GM12878 (cell line): ENCODE results near the gene SH3D19. TPM values are rescaled to one million over a fixed set of nuclear protein-coding genes. Genes with fewer than 3 reads are reported as not detected.

ENCODE experiments used
- ATAC-seq: fragments of 200-7000 bp; cut with Tn5 transposase; 3 replicates; pipeline ENCODE4 v1.9.1; 2020; ENCODE audit warnings: mild to moderate bottlenecking, moderate library complexity
- BruUV-seq: library from RNA; stranded (reverse); fragments of 400-500 nt; replicated peaks from 2 replicates; lab custom pipeline; 2021; lab: Mats Ljungman, UMichigan
- CTCF ChIA-PET: fragments of 300-600 bp; sonication (Branson Sonifier 250); formaldehyde crosslinking; extraction: SDS; loops from one replicate; lab custom pipeline; 2021; ENCODE audit warnings: inconsistent platforms; lab: Yijun Ruan, JAX
- POLR2A ChIA-PET: fragments of 350-600 bp; formaldehyde crosslinking; extraction: SDS; loops from one replicate; lab custom pipeline; 2021; ENCODE audit warnings: inconsistent platforms; lab: Charles Lee
- RAD21 ChIA-PET: fragments of 300-600 bp; sonication (Branson Sonifier 250); formaldehyde crosslinking; loops from one replicate; lab custom pipeline; 2023; ENCODE audit warnings: antibody characterized with exemption; ENCODE audit not compliant: unreplicated experiment; lab: Charles Lee
- SMC1A ChIA-PET: fragments of 300-600 bp; sonication (Branson Sonifier 250); formaldehyde crosslinking; loops from one replicate; lab custom pipeline; 2023; ENCODE audit not compliant: unreplicated experiment, uncharacterized antibody; lab: Charles Lee
- DNase-seq: peaks from one replicate; pipeline ENCODE4 v3.0.0-alpha.2; 2011; ENCODE audit warnings: low read depth, low spot score
- FAIRE-seq: peaks from 3 replicates; lab custom pipeline; 2011; peaks lifted over from hg19 to GRCh38; lab: Jason Lieb, UNC
- H2AFZ ChIP-seq: 2 replicates; pipeline ENCODE4 v1.6.0; 2011; ENCODE audit warnings: low read depth, low read length, control low read depth; ENCODE audit not compliant: control insufficient read depth
- H3K27ac ChIP-seq: 2 replicates; pipeline ENCODE4 v1.5.1; 2011; ENCODE audit warnings: control low read depth; ENCODE audit not compliant: control insufficient read depth, insufficient read depth
- H3K27me3 ChIP-seq, 2 experiments: replicated peaks in 1 of 2; 2 replicates each; pipeline versions ENCODE4 v1.6.0 to v1.6.1; 2011; ENCODE audit warnings: low read length in 1 of 2; ENCODE audit not compliant: control insufficient read depth in 2 of 2, insufficient read depth in 2 of 2
- H3K36me3 ChIP-seq, 2 experiments: 2 replicates each; pipeline ENCODE4 v1.5.1; 2011; ENCODE audit warnings: low read length in 1 of 2; ENCODE audit not compliant: control insufficient read depth in 2 of 2, insufficient read depth in 2 of 2
- H3K4me1 ChIP-seq: 2 replicates; pipeline ENCODE4 v1.6.1; 2011; ENCODE audit warnings: mild to moderate bottlenecking, low read length, moderate library complexity, mixed read lengths; ENCODE audit not compliant: control insufficient read depth, insufficient read depth
- H3K4me2 ChIP-seq: 2 replicates; pipeline ENCODE4 v1.6.0; 2011; ENCODE audit warnings: control low read depth; ENCODE audit not compliant: control insufficient read depth, insufficient read depth
- H3K4me3 ChIP-seq: fragments of 200-600 bp; sonication (generic); 2 replicates; pipeline ENCODE4 v1.5.1; 2016
- H3K79me2 ChIP-seq: 2 replicates; pipeline ENCODE4 v1.6.0; 2011; ENCODE audit warnings: low read length; ENCODE audit not compliant: control insufficient read depth, insufficient read depth
- H3K9ac ChIP-seq: 2 replicates; pipeline ENCODE4 v1.8.0; 2011; ENCODE audit warnings: low read length, control low read depth, mixed read lengths; ENCODE audit not compliant: control insufficient read depth, insufficient read depth
- H3K9me3 ChIP-seq: replicated peaks from 3 replicates; pipeline ENCODE4 v1.5.1; 2011; ENCODE audit warnings: mild to moderate bottlenecking, low read length; ENCODE audit not compliant: control insufficient read depth, insufficient read depth
- H4K20me1 ChIP-seq: 2 replicates; pipeline ENCODE4 v1.6.0; 2011; ENCODE audit not compliant: control insufficient read depth, insufficient read depth
- ASH2L ChIP-seq: fragments of 300-600, 200-600 bp; sonication (generic); IDR thresholded peaks from 2 replicates; pipeline ENCODE4 v1.6.1; 2017; ENCODE audit warnings: low read depth, mild to moderate bottlenecking, borderline replicate concordance
- BCL11A ChIP-seq: IDR thresholded peaks from 2 replicates; pipeline ENCODE4 v1.6.1; 2011; ENCODE audit warnings: low read depth, low read length
- CBX5 ChIP-seq: sonication (generic); IDR thresholded peaks from 2 replicates; pipeline ENCODE4 v1.6.1; 2016; ENCODE audit warnings: low read depth, moderate library complexity, mild to moderate bottlenecking, inconsistent platforms
- CHD2 ChIP-seq: IDR thresholded peaks from 2 replicates; pipeline ENCODE4 v1.6.1; 2011; ENCODE audit warnings: low read depth, low read length, improper control_type of control experiment, borderline replicate concordance
- ETV6 ChIP-seq, 2 experiments: fragments of 450-650 bp in 1 of 2; IDR thresholded peaks in 1 of 2; conservative IDR thresholded peaks in 1 of 2; 2 replicates each; pipeline ENCODE4 v1.6.1; 2014; ENCODE audit warnings: antibody characterized with exemption in 1 of 2, borderline replicate concordance in 1 of 2, low read depth in 1 of 2, mild to moderate bottlenecking in 1 of 2, moderate library complexity in 1 of 2
- NFIC ChIP-seq: IDR thresholded peaks from 2 replicates; pipeline ENCODE4 v1.6.1; 2012; ENCODE audit warnings: low read depth, mild to moderate bottlenecking, inconsistent platforms, low read length, moderate library complexity
- NR2C2 ChIP-seq: IDR thresholded peaks from 2 replicates; pipeline ENCODE4 v1.6.1; 2011; ENCODE audit warnings: borderline replicate concordance, low read depth; ENCODE audit not compliant: control insufficient read depth, insufficient read length
- PAX8 ChIP-seq: fragments of 450-650 bp; IDR thresholded peaks from 2 replicates; pipeline ENCODE4 v1.6.1; 2017; ENCODE audit warnings: mild to moderate bottlenecking, moderate library complexity
- SMAD1 ChIP-seq: fragments of 450-650 bp; IDR thresholded peaks from 2 replicates; pipeline ENCODE4 v1.6.1; 2018; ENCODE audit warnings: mild to moderate bottlenecking, low read depth; ENCODE audit not compliant: partially characterized antibody
- SMARCA5 ChIP-seq: fragments of 450-650 bp; IDR thresholded peaks from 2 replicates; pipeline ENCODE4 v1.6.1; 2017; ENCODE audit warnings: mild to moderate bottlenecking
- SPI1 ChIP-seq: IDR thresholded peaks from 2 replicates; pipeline ENCODE4 v1.6.1; 2011; ENCODE audit warnings: low read depth, mild to moderate bottlenecking, low read length, moderate library complexity, borderline replicate concordance; ENCODE audit not compliant: insufficient read depth
- SUPT20H ChIP-seq: IDR thresholded peaks from 2 replicates; pipeline ENCODE4 v1.6.1; 2011; ENCODE audit warnings: low read depth, mild to moderate bottlenecking, low read length, moderate library complexity, borderline replicate concordance; ENCODE audit not compliant: control insufficient read depth
- TCF7 ChIP-seq: IDR thresholded peaks from 2 replicates; pipeline ENCODE4 v1.6.1; 2014; ENCODE audit warnings: antibody characterized with exemption, borderline replicate concordance
- YY1 ChIP-seq: IDR thresholded peaks from 2 replicates; pipeline ENCODE4 v1.6.1; 2011; ENCODE audit warnings: low read depth, mild to moderate bottlenecking, low read length
- ZNF384 ChIP-seq: IDR thresholded peaks from 2 replicates; pipeline ENCODE4 v1.6.1; 2012; ENCODE audit warnings: low read depth, mild to moderate bottlenecking, low read length, improper control_type of control experiment, borderline replicate concordance
- WGBS: methylation state at CpG from one replicate; pipeline ENCODE4 v1.1.6; 2016; ENCODE audit warnings: low lambda C conversion rate; ENCODE audit not compliant: insufficient replicate concordance, insufficient coverage; ENCODE audit errors: missing lambda C conversion rate; 5-methylcytosine and 5-hydroxymethylcytosine counted together
- in situ Hi-C: fragments of 300-500 bp; cut with MboI; formaldehyde crosslinking; loops from 9 replicates; pipeline ENCODE4 v1.14.3; 2018; ENCODE audit warnings: mixed read lengths
- intact Hi-C: fragments of 100-400 bp; cut with micrococcal nuclease; formaldehyde crosslinking; loops from one replicate; pipeline ENCODE4 v1.14.2; 2022; ENCODE audit not compliant: unreplicated experiment
- polyA plus RNA-seq, 11 experiments: library from polyadenylated mRNA; depleted of rRNA in 4 of 11; unstranded in 6 of 11; stranded (reverse) in 5 of 11; fragments of >200 nt; fragmentation: Nextera tagmentation in 4 of 11; fragmentation: Illumina TruSeq in 1 of 11; extraction: Ambion mirVana in 4 of 11; extraction: Trizol in 1 of 11; gene quantifications; 1 replicate in 1 of 11; 2 replicates in 10 of 11; pipeline versions ENCODE4 v1.2.1 to v1.2.3, GENCODE V29; 2011 to 2016; ENCODE audit warnings: inconsistent platforms in 2 of 11, missing spikeins in 2 of 11, low read depth in 1 of 11
- total RNA-seq, 4 experiments: library from RNA; depleted of rRNA in 3 of 4; stranded (reverse); fragments of >200 nt in 3 of 4; fragmentation: Illumina TruSeq in 1 of 4; extraction: Trizol in 1 of 4; gene quantifications; 2 replicates each; pipeline versions ENCODE4 v1.2.1 to v1.2.3, GENCODE V29; 2013 to 2021
- TF ChIP-seq, protein P1 (sequence below): IDR thresholded peaks from 2 replicates; pipeline ENCODE4 v1.6.1; 2012; ENCODE audit warnings: mild to moderate bottlenecking, low read depth, low read length
- TF ChIP-seq, protein P2 (sequence below): fragments of 150-350 bp; IDR thresholded peaks from 2 replicates; pipeline ENCODE4 v1.6.1; 2014; ENCODE audit warnings: mild to moderate bottlenecking, low read depth, low read length

Gene SH3D19
- total and polyA plus RNA-seq, 10 of the 15 experiments (the other 5 are each of a cell fraction or from before 2014, with no cell fraction given) = 0.03 to 6.9 (median 0.33) TPM; not detected in 3

DNA sequence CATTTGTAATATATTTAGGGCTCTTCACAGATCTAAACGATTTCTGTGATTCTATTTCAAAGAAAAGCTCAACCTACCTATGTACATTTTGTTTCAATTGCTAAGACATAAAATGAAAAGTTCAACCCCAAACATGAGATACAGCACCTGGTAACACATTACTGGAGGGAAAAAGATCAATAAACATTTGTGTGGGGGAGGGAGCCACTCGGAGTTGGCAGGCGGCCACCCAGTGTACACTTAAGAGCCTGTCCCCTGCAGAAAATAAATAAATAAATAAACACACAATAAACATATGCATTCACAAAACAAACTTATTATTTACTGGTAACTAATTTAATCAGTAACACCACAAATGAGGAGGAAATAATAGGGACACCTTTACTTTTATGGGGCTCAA is 29.2 kb downstream of the SH3D19 start (continued):
- TF ChIP-seq BCL11A (no peak), ASH2L (no peak), CBX5 (no peak), NFIC (no peak), SMAD1 (no peak), ZNF384 (no peak), SUPT20H (no peak)
- TF ChIP-seq, protein P1, sequence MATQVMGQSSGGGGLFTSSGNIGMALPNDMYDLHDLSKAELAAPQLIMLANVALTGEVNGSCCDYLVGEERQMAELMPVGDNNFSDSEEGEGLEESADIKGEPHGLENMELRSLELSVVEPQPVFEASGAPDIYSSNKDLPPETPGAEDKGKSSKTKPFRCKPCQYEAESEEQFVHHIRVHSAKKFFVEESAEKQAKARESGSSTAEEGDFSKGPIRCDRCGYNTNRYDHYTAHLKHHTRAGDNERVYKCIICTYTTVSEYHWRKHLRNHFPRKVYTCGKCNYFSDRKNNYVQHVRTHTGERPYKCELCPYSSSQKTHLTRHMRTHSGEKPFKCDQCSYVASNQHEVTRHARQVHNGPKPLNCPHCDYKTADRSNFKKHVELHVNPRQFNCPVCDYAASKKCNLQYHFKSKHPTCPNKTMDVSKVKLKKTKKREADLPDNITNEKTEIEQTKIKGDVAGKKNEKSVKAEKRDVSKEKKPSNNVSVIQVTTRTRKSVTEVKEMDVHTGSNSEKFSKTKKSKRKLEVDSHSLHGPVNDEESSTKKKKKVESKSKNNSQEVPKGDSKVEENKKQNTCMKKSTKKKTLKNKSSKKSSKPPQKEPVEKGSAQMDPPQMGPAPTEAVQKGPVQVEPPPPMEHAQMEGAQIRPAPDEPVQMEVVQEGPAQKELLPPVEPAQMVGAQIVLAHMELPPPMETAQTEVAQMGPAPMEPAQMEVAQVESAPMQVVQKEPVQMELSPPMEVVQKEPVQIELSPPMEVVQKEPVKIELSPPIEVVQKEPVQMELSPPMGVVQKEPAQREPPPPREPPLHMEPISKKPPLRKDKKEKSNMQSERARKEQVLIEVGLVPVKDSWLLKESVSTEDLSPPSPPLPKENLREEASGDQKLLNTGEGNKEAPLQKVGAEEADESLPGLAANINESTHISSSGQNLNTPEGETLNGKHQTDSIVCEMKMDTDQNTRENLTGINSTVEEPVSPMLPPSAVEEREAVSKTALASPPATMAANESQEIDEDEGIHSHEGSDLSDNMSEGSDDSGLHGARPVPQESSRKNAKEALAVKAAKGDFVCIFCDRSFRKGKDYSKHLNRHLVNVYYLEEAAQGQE = no peak

DNA sequence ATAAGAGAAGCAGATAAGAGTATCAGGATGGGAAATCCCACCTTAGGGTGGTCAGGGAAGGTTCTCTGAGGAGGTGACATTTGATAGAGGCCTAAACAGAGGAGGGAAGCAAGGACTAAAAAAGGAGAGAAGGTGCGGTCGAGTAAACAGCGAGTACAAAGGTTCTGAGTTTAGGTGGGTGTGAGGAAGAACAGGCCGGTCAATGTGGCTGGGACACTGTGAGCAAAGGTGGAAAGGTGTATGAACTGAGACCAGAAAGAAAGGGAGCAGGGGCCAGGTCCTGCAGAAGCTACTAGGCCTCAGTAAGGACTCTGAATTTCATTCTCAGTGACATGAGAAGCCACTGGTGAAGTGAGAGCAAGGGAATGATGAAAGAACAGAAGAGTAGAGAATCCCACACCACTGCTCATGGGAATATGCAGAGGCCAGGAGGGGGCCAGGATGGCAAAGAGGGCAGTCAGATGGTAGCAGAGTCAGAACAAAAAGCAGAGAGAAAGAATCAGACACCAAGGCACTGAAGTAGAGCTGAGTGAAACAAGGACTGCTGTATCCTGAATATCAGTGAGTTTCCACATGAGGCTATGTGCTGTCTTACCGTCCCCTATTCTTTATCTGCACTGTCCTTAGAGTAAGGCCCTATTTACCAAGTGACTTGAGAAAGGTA is 30.4 kb downstream of the SH3D19 start:
- 36% methylated on average over 5 of the region's 5 CpGs for WGBS
- no peak for ATAC-seq
- no peak for TF ChIP-seq TCF7
- TF ChIP-seq ETV6 (conservative IDR thresholded peaks at IDR 0.05 in 1 of 2, IDR thresholded peaks at IDR 0.05 in 1 of 2; ENCODE audit: borderline replicate concordance in 1 of 2, low read depth in 1 of 2) = no peak
- TF ChIP-seq PAX8 = no peak
- TF ChIP-seq SMARCA5 = no peak
- TF ChIP-seq, protein P2, sequence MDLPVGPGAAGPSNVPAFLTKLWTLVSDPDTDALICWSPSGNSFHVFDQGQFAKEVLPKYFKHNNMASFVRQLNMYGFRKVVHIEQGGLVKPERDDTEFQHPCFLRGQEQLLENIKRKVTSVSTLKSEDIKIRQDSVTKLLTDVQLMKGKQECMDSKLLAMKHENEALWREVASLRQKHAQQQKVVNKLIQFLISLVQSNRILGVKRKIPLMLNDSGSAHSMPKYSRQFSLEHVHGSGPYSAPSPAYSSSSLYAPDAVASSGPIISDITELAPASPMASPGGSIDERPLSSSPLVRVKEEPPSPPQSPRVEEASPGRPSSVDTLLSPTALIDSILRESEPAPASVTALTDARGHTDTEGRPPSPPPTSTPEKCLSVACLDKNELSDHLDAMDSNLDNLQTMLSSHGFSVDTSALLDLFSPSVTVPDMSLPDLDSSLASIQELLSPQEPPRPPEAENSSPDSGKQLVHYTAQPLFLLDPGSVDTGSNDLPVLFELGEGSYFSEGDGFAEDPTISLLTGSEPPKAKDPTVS = no peak
- no peak for TF ChIP-seq YY1
- no peak for TF ChIP-seq SPI1
- no peak for TF ChIP-seq NR2C2
- no peak for TF ChIP-seq CHD2

More for the DNA sequence above, 30.4 kb downstream of the SH3D19 start:
- Histone ChIP-seq H3K4me1 (no peaks in the 10 kb centered on the region), H3K79me2 (no peaks in the 10 kb centered on the region), H3K27me3 (no peaks in the 10 kb centered on the region), H3K27ac (no peak overlapping the region), H3K4me3 (no peak overlapping the region), H3K9ac (no peak overlapping the region), H4K20me1 (no peaks in the 10 kb centered on the region), H2AFZ (no peak overlapping the region), H3K36me3 (no peaks in the 10 kb centered on the region), H3K9me3 (no peaks in the 10 kb centered on the region), H3K4me2 (no peak overlapping the region)
- intact Hi-C loops (no loop called here), in situ Hi-C loops (no loop called here)
- ChIA-PET SMC1A (no interaction called here), RAD21 (no interaction called here), CTCF (no interaction called here), POLR2A (no interaction called here)
- FAIRE-seq = no peak
- no TSS peak for BruUV-seq
- DNase-seq = no peak
